Astrocyte (in vitro differentiated cells and primary cell): ENCODE results near the gene FRMD4B. TPM values are rescaled to one million over a fixed set of nuclear protein-coding genes. Genes with fewer than 3 reads are reported as not detected.

Experiments used
- DNase-seq: peaks from one replicate; pipeline ENCODE4 v3.0.0-alpha.2; 2010; ENCODE audit warnings: low read depth
- FAIRE-seq: peaks from 2 replicates; lab custom pipeline; 2011; peaks lifted over from hg19 to GRCh38; lab: Jason Lieb, UNC
- H2AFZ ChIP-seq: 2 replicates; pipeline ENCODE4 v1.6.0; 2012; ENCODE audit warnings: low read depth, low read length, inconsistent platforms
- H3K27ac ChIP-seq: 2 replicates; pipeline ENCODE4 v1.5.1; 2011; ENCODE audit warnings: low read depth, low read length, inconsistent platforms
- H3K27me3 ChIP-seq: 2 replicates; pipeline ENCODE4 v1.6.0; 2011; ENCODE audit warnings: low read length, inconsistent platforms; ENCODE audit not compliant: insufficient read depth
- H3K36me3 ChIP-seq: 2 replicates; pipeline ENCODE4 v1.5.1; 2011; ENCODE audit warnings: low read length, inconsistent platforms; ENCODE audit not compliant: insufficient read depth
- H3K4me1 ChIP-seq: 2 replicates; pipeline ENCODE4 v1.5.1; 2011; ENCODE audit warnings: low read length, inconsistent platforms; ENCODE audit not compliant: insufficient read depth
- H3K4me2 ChIP-seq: 2 replicates; pipeline ENCODE4 v1.6.0; 2012; ENCODE audit warnings: low read length, inconsistent platforms
- H3K4me3 ChIP-seq: 2 replicates; pipeline ENCODE4 v1.5.1; 2011; ENCODE audit warnings: low read depth, mild to moderate bottlenecking, low read length, inconsistent platforms; ENCODE audit not compliant: insufficient read depth
- H3K79me2 ChIP-seq: 2 replicates; pipeline ENCODE4 v1.6.0; 2012; ENCODE audit warnings: mild to moderate bottlenecking, low read length, inconsistent platforms; ENCODE audit not compliant: insufficient read depth
- H3K9ac ChIP-seq: 2 replicates; pipeline ENCODE4 v1.6.0; 2012; ENCODE audit warnings: mild to moderate bottlenecking, low read length, inconsistent platforms
- H3K9me3 ChIP-seq: 2 replicates; pipeline ENCODE4 v1.5.1; 2012; ENCODE audit warnings: low read depth, mild to moderate bottlenecking, low read length, inconsistent platforms; ENCODE audit not compliant: insufficient read depth
- H4K20me1 ChIP-seq: 2 replicates; pipeline ENCODE4 v1.6.0; 2012; ENCODE audit warnings: low read length, inconsistent platforms; ENCODE audit not compliant: insufficient read depth
- H3K27ac Mint-ChIP-seq: one replicate; pipeline ENCODE4 v1.8.0; 2021; ENCODE audit warnings: mild to moderate bottlenecking, mixed read lengths; ENCODE audit not compliant: unreplicated experiment
- H3K27me3 Mint-ChIP-seq: one replicate; pipeline ENCODE4 v1.8.0; 2021; ENCODE audit warnings: low read depth, mixed read lengths; ENCODE audit not compliant: unreplicated experiment
- H3K36me3 Mint-ChIP-seq: one replicate; pipeline ENCODE4 v1.8.0; 2021; ENCODE audit warnings: low read depth, mixed read lengths; ENCODE audit not compliant: unreplicated experiment
- H3K4me1 Mint-ChIP-seq: one replicate; pipeline ENCODE4 v1.8.0; 2021; ENCODE audit warnings: low read depth, mixed read lengths; ENCODE audit not compliant: unreplicated experiment
- H3K4me3 Mint-ChIP-seq: one replicate; pipeline ENCODE4 v1.8.0; 2021; ENCODE audit warnings: mild to moderate bottlenecking, moderate library complexity, mixed read lengths; ENCODE audit not compliant: unreplicated experiment
- H3K9me3 Mint-ChIP-seq: one replicate; pipeline ENCODE4 v1.8.0; 2021; ENCODE audit warnings: mild to moderate bottlenecking, mixed read lengths; ENCODE audit not compliant: unreplicated experiment
- EZH2 ChIP-seq: IDR thresholded peaks from 2 replicates; pipeline ENCODE4 v1.6.1; 2012; ENCODE audit warnings: mild to moderate bottlenecking, low read length, inconsistent platforms; ENCODE audit not compliant: insufficient read depth
- total RNA-seq: library from RNA; stranded (reverse); gene quantifications from 2 replicates; pipeline ENCODE4 v1.2.1, GENCODE V29; 2021
- TF ChIP-seq, protein P1 (sequence below): IDR thresholded peaks from 2 replicates; pipeline ENCODE4 v1.5.1; 2011; ENCODE audit warnings: low read depth, mild to moderate bottlenecking, inconsistent platforms, low read length, moderate library complexity; ENCODE audit not compliant: insufficient read depth

Gene FRMD4B
- total RNA-seq, 1 donor from 2014 or later, result 9.2 TPM

GRCh38 chr3:69164296-69164695 is 221.6 kb downstream of the FRMD4B start:
- Histone ChIP-seq H3K27ac (no peak overlapping the region), H3K9me3 (no peaks in the 10 kb centered on the region), H3K27me3 (no peaks in the 10 kb centered on the region), H3K4me3 (no peak overlapping the region), H4K20me1 (no peaks in the 10 kb centered on the region), H3K9ac (no peak overlapping the region), H2AFZ (no peak overlapping the region), H3K36me3 (no peaks in the 10 kb centered on the region), H3K4me2 (no peak overlapping the region), H3K79me2 (no peaks in the 10 kb centered on the region), H3K4me1 (no peaks in the 10 kb centered on the region)
- TF ChIP-seq EZH2, result no peak
- TF ChIP-seq, protein P1, sequence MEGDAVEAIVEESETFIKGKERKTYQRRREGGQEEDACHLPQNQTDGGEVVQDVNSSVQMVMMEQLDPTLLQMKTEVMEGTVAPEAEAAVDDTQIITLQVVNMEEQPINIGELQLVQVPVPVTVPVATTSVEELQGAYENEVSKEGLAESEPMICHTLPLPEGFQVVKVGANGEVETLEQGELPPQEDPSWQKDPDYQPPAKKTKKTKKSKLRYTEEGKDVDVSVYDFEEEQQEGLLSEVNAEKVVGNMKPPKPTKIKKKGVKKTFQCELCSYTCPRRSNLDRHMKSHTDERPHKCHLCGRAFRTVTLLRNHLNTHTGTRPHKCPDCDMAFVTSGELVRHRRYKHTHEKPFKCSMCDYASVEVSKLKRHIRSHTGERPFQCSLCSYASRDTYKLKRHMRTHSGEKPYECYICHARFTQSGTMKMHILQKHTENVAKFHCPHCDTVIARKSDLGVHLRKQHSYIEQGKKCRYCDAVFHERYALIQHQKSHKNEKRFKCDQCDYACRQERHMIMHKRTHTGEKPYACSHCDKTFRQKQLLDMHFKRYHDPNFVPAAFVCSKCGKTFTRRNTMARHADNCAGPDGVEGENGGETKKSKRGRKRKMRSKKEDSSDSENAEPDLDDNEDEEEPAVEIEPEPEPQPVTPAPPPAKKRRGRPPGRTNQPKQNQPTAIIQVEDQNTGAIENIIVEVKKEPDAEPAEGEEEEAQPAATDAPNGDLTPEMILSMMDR, result no peak
- Mint-ChIP-seq H3K36me3 (peaks cover 3% of the 10 kb centered on the region), H3K4me3 (no peak overlapping the region), H3K27me3 (no peaks in the 10 kb centered on the region), H3K9me3 (no peaks in the 10 kb centered on the region), H3K27ac (no peak overlapping the region), H3K4me1 (peaks cover 2% of the 10 kb centered on the region)
- no peak for DNase-seq
- no peak for FAIRE-seq

DNA sequence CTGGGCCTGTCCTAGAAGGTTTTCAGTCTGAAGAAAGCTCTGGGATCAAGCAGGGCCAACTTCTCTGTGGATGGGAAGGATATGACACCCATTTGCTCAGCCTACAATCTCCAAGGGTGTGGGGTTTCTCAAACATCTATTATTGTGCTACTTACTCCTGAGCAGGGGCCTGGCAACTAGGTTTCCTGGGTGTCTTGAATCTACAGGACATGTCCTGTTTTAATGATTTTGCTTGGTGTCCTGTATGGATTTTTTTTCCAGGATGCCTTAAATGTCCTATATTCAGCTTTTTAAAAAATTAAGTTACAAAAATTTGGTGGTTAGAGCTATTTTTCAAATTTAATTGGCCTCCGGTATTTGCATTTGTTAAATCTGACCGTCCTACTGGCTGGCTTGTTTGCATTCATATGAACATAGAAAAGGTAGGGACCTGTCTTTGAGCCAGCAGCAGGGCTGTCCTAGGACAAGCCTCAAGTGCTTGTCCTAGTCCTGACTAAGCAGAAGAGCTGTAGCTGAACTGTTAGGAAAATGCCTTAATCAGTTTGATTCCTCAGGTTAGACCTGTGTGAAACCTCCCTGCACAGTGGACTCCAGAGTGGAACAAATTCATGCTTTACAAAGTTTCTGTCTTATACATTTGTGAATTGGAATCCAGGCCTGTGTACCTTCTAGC is 223.4 kb downstream of the FRMD4B start:
- no peaks in the 10 kb centered on the region for H4K20me1 ChIP-seq
- no peaks in the 10 kb centered on the region for H3K27me3 Mint-ChIP-seq
- H3K36me3 ChIP-seq, result no peaks in the 10 kb centered on the region
- H3K4me3 Mint-ChIP-seq, result no peak overlapping the region
- H3K79me2 ChIP-seq, result no peaks in the 10 kb centered on the region
- no peaks in the 10 kb centered on the region for H3K9me3 ChIP-seq
- no peak for TF ChIP-seq EZH2
- TF ChIP-seq, protein P1, result no peak
- DNase-seq (no peak), FAIRE-seq (no peak)
- no peak overlapping the region for H3K4me3 ChIP-seq
- H3K4me1 Mint-ChIP-seq, result peaks cover 2% of the 10 kb centered on the region
- H2AFZ ChIP-seq, result no peak overlapping the region
- H3K36me3 Mint-ChIP-seq, result peaks cover under 1% of the 10 kb centered on the region
- H3K27ac ChIP-seq, result no peak overlapping the region
- no peak overlapping the region for H3K27ac Mint-ChIP-seq
- no peak overlapping the region for H3K4me2 ChIP-seq
- H3K9me3 Mint-ChIP-seq, result no peaks in the 10 kb centered on the region
- no peaks in the 10 kb centered on the region for H3K27me3 ChIP-seq
- no peaks in the 10 kb centered on the region for H3K4me1 ChIP-seq
- H3K9ac ChIP-seq, result no peak overlapping the region

GRCh38 chr3:69161587-69162307 is 224.1 kb downstream of the FRMD4B start:
- no peaks in the 10 kb centered on the region for H3K9me3 Mint-ChIP-seq
- H3K79me2 ChIP-seq, result no peaks in the 10 kb centered on the region
- no peaks in the 10 kb centered on the region for H3K27me3 Mint-ChIP-seq
- DNase-seq, result no peak
- no peaks in the 10 kb centered on the region for H3K36me3 ChIP-seq
- FAIRE-seq, result peak; percentile 87
- H3K4me1 ChIP-seq, result no peaks in the 10 kb centered on the region
- H3K36me3 Mint-ChIP-seq, result no peaks in the 10 kb centered on the region
- no peak overlapping the region for H3K27ac Mint-ChIP-seq
- no peak overlapping the region for H3K4me3 Mint-ChIP-seq
- H2AFZ ChIP-seq, result no peak overlapping the region
- H3K4me3 ChIP-seq, result no peak overlapping the region
- H3K9me3 ChIP-seq, result no peaks in the 10 kb centered on the region
- H3K9ac ChIP-seq, result no peak overlapping the region
- no peak for TF ChIP-seq EZH2
- TF ChIP-seq, protein P1, result peak; percentile 100
- H3K27ac ChIP-seq, result no peak overlapping the region
- H3K4me1 Mint-ChIP-seq, result no peaks in the 10 kb centered on the region
- H3K4me2 ChIP-seq, result no peak overlapping the region
- H4K20me1 ChIP-seq, result no peaks in the 10 kb centered on the region
- no peaks in the 10 kb centered on the region for H3K27me3 ChIP-seq
